WTC11 (cell line): ENCODE measurements around the gene MMS22L. TPM values are rescaled to one million over a fixed set of nuclear protein-coding genes. Genes with fewer than 3 reads are reported as not detected.

Experiments
- ATAC-seq: fragments of 200-7000 bp; cut with Tn5 transposase; 2 replicates; pipeline ENCODE4 v1.10.0; 2021; ENCODE audit warnings: mild to moderate bottlenecking, moderate library complexity
- CTCF ChIA-PET: fragments of 300-600 bp; sonication (Branson Sonifier 250); formaldehyde crosslinking; loops from one replicate; lab custom pipeline; 2021; ENCODE audit warnings: antibody characterized with exemption; lab: Charles Lee
- POLR2A ChIA-PET: fragments of 350-600 bp; sonication (Branson Sonifier 250); formaldehyde crosslinking; loops from one replicate; lab custom pipeline; 2021; ENCODE audit warnings: antibody characterized with exemption; lab: Charles Lee
- DNase-seq: peaks from one replicate; pipeline ENCODE4 v3.0.0; 2021; ENCODE audit warnings: low spot score
- H3K27ac Mint-ChIP-seq: 2 replicates; pipeline ENCODE4 v1.8.0; 2021; ENCODE audit warnings: mixed read lengths
- H3K27me3 Mint-ChIP-seq: 2 replicates; pipeline ENCODE4 v1.8.0; 2021; ENCODE audit warnings: low read depth, mild to moderate bottlenecking, moderate library complexity, mixed read lengths
- H3K36me3 Mint-ChIP-seq: 2 replicates; pipeline ENCODE4 v1.8.0; 2021; ENCODE audit warnings: mixed read lengths
- H3K4me1 Mint-ChIP-seq: 2 replicates; pipeline ENCODE4 v1.8.0; 2022; ENCODE audit warnings: mixed read lengths
- H3K4me3 Mint-ChIP-seq: 2 replicates; pipeline ENCODE4 v1.8.0; 2021; ENCODE audit warnings: mild to moderate bottlenecking, moderate library complexity, mixed read lengths
- H3K9me3 Mint-ChIP-seq: 2 replicates; pipeline ENCODE4 v1.8.0; 2021; ENCODE audit warnings: mixed read lengths
- CREM ChIP-seq: sonication (generic); formaldehyde crosslinking; IDR thresholded peaks from 2 replicates; pipeline ENCODE4 v1.8.1; 2022; ENCODE audit warnings: mild to moderate bottlenecking, missing genetic modification reagents, moderate library complexity
- CTCF ChIP-seq: fragments of 200-600 bp; IDR thresholded peaks from 2 replicates; pipeline ENCODE4 v1.8.0; 2022; ENCODE audit warnings: antibody characterized with exemption
- FOXJ3 ChIP-seq: sonication (generic); formaldehyde crosslinking; IDR thresholded peaks from 2 replicates; pipeline ENCODE4 v1.9.0; 2021; ENCODE audit warnings: missing genetic modification reagents, mild to moderate bottlenecking, borderline replicate concordance
- NR1H2 ChIP-seq: sonication (generic); formaldehyde crosslinking; IDR thresholded peaks from 2 replicates; pipeline ENCODE4 v1.9.0; 2021; ENCODE audit warnings: mild to moderate bottlenecking, moderate library complexity, missing genetic modification reagents
- SOX15 ChIP-seq: fragments of 250-450 bp; sonication (Bioruptor Pico); IDR thresholded peaks from 2 replicates; pipeline ENCODE4 v1.9.0; 2021; ENCODE audit warnings: mild to moderate bottlenecking
- ZNF138 ChIP-seq: sonication (generic); formaldehyde crosslinking; conservative IDR thresholded peaks from 2 replicates; pipeline ENCODE4 v1.8.1; 2022; ENCODE audit warnings: mild to moderate bottlenecking, moderate library complexity, missing genetic modification reagents
- ZNF317 ChIP-seq: sonication (generic); formaldehyde crosslinking; IDR thresholded peaks from 2 replicates; pipeline ENCODE4 v1.8.1; 2023; ENCODE audit warnings: low read depth, mild to moderate bottlenecking, moderate library complexity, missing genetic modification reagents, borderline replicate concordance
- ZNF396 ChIP-seq: fragments of 250-450 bp; sonication (Bioruptor Pico); IDR thresholded peaks from 2 replicates; pipeline ENCODE4 v1.8.0; 2021; ENCODE audit warnings: mild to moderate bottlenecking, moderate library complexity, borderline replicate concordance
- ZNF532 ChIP-seq: fragments of 250-450 bp; sonication (Bioruptor Pico); IDR thresholded peaks from 2 replicates; pipeline ENCODE4 v1.9.0; 2021; ENCODE audit warnings: mild to moderate bottlenecking, borderline replicate concordance
- total RNA-seq: library from RNA; stranded (reverse); gene quantifications from 3 replicates; pipeline ENCODE4 v1.2.3, GENCODE V29; 2021
- TF ChIP-seq, protein P1 (sequence below): sonication (generic); formaldehyde crosslinking; IDR thresholded peaks from 2 replicates; pipeline ENCODE4 v1.8.1; 2023; ENCODE audit warnings: mild to moderate bottlenecking, missing genetic modification reagents, moderate library complexity
- TF ChIP-seq, protein P2 (sequence below): sonication (generic); formaldehyde crosslinking; IDR thresholded peaks from 2 replicates; pipeline ENCODE4 v1.8.1; 2023; ENCODE audit warnings: mild to moderate bottlenecking, missing genetic modification reagents, borderline replicate concordance

Gene MMS22L
- total RNA-seq, 1 experiment from 2014 or later: 39.7 TPM

GRCh38 chr6:97186416-97186999 lies 96.5 kb downstream of the MMS22L start:
- Mint-ChIP-seq H3K4me3 (no peak overlapping the region), H3K27ac (no peak overlapping the region), H3K27me3 (no peaks in the 10 kb centered on the region), H3K36me3 (no peaks in the 10 kb centered on the region), H3K9me3 (no peaks in the 10 kb centered on the region), H3K4me1 (peaks cover 4% of the 10 kb centered on the region)
- CTCF ChIA-PET: interaction anchor here (0.6 to 1.5 kb wide), 6 partner anchors 12 to 219 kb away, joined by 3 to 6 read pairs (median 4); no protein-coding TSS in a partner anchor
- TF ChIP-seq ZNF317 (CRISPR knock-in tag): no peak
- TF ChIP-seq CTCF: peak; percentile 77
- DNase-seq (peak; percentile 67), ATAC-seq (peak; percentile 85)
- POLR2A ChIA-PET: no interaction called here

DNA sequence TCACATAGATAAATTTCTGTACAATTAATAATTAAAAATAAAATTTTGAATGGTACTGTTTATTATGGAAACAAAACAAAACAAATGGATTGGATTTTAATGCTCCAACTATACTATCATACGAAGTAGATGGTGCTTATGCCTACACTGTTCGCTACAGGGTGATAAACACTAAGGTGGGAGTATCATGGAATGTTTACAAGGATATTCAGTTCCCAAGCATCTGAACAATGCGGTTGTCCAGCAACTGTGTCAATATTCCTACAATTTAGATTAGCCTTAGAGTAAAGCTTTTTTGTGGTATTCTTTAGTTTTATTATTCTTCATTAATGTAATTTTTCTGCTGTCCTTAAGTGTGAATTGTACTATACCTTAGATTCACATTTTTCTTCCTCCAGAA lies 105.1 kb downstream of the MMS22L start:
- no peak for TF ChIP-seq ZNF138 (CRISPR knock-in tag)
- no peak for TF ChIP-seq CREM (CRISPR knock-in tag)
- TF ChIP-seq, protein P1, sequence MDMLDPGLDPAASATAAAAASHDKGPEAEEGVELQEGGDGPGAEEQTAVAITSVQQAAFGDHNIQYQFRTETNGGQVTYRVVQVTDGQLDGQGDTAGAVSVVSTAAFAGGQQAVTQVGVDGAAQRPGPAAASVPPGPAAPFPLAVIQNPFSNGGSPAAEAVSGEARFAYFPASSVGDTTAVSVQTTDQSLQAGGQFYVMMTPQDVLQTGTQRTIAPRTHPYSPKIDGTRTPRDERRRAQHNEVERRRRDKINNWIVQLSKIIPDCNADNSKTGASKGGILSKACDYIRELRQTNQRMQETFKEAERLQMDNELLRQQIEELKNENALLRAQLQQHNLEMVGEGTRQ (CRISPR knock-in tag): no peak
- no peak for TF ChIP-seq ZNF396 (CRISPR knock-in tag)
- no peak for TF ChIP-seq NR1H2 (CRISPR knock-in tag)
- no peak for TF ChIP-seq FOXJ3 (CRISPR knock-in tag)
- no peak for TF ChIP-seq ZNF532 (CRISPR knock-in tag)
- TF ChIP-seq SOX15 (CRISPR knock-in tag): no peak
- TF ChIP-seq, protein P2, sequence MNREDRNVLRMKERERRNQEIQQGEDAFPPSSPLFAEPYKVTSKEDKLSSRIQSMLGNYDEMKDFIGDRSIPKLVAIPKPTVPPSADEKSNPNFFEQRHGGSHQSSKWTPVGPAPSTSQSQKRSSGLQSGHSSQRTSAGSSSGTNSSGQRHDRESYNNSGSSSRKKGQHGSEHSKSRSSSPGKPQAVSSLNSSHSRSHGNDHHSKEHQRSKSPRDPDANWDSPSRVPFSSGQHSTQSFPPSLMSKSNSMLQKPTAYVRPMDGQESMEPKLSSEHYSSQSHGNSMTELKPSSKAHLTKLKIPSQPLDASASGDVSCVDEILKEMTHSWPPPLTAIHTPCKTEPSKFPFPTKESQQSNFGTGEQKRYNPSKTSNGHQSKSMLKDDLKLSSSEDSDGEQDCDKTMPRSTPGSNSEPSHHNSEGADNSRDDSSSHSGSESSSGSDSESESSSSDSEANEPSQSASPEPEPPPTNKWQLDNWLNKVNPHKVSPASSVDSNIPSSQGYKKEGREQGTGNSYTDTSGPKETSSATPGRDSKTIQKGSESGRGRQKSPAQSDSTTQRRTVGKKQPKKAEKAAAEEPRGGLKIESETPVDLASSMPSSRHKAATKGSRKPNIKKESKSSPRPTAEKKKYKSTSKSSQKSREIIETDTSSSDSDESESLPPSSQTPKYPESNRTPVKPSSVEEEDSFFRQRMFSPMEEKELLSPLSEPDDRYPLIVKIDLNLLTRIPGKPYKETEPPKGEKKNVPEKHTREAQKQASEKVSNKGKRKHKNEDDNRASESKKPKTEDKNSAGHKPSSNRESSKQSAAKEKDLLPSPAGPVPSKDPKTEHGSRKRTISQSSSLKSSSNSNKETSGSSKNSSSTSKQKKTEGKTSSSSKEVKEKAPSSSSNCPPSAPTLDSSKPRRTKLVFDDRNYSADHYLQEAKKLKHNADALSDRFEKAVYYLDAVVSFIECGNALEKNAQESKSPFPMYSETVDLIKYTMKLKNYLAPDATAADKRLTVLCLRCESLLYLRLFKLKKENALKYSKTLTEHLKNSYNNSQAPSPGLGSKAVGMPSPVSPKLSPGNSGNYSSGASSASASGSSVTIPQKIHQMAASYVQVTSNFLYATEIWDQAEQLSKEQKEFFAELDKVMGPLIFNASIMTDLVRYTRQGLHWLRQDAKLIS: no peak

More for the DNA sequence above, 105.1 kb downstream of the MMS22L start:
- Mint-ChIP-seq H3K27ac (no peak overlapping the region), H3K36me3 (peaks cover 20% of the 10 kb centered on the region), H3K27me3 (no peaks in the 10 kb centered on the region), H3K9me3 (peaks cover 3% of the 10 kb centered on the region; the same call in 1 of the 2 replicates), H3K4me3 (no peak overlapping the region), H3K4me1 (no peaks in the 10 kb centered on the region)
- POLR2A ChIA-PET: no interaction called here
- DNase-seq: no peak
- CTCF ChIA-PET: no interaction called here
- ATAC-seq: no peak
